Aorta (tissue), 5 donors: ENCODE data around the gene KLHL9. TPM values are rescaled to one million over a fixed set of nuclear protein-coding genes. Genes with fewer than 3 reads are reported as not detected.
A peak's percentile ranks its signal among the peaks of the same experiment; 100 is the strongest.

Source experiments
- ATAC-seq: fragments of 200-7000 bp; cut with Tn5 transposase; one replicate; pipeline ENCODE4 v1.9.1; 2022; ENCODE audit warnings: moderate library complexity; ENCODE audit not compliant: low FRiP score
- DNase-seq, 2 donors: peaks; one replicate each; pipeline ENCODE4 v3.0.0-alpha.2; 2020
- H3K27ac ChIP-seq, 2 donors: one replicate each; pipeline ENCODE4 v1.5.1; 2013; ENCODE audit warnings: low read length in 2 of 2, mild to moderate bottlenecking in 2 of 2, moderate library complexity in 2 of 2, control low read depth in 1 of 2, inconsistent platforms in 1 of 2, low read depth in 1 of 2
- H3K27me3 ChIP-seq, 2 donors: one replicate each; pipeline ENCODE4 v1.6.1; 2013; ENCODE audit warnings: control low read depth in 1 of 2, low read length in 1 of 2, mild to moderate bottlenecking in 1 of 2, moderate library complexity in 1 of 2; ENCODE audit not compliant: insufficient read depth in 2 of 2, control insufficient read depth in 1 of 2
- H3K36me3 ChIP-seq, 2 donors: one replicate each; pipeline ENCODE4 v1.6.1; 2013; ENCODE audit warnings: control low read depth in 1 of 2, low read length in 1 of 2, mild to moderate bottlenecking in 1 of 2; ENCODE audit not compliant: insufficient read depth in 2 of 2, control insufficient read depth in 1 of 2
- H3K4me1 ChIP-seq, 2 donors: one replicate each; pipeline ENCODE4 v1.6.1; 2013; ENCODE audit warnings: low read length in 2 of 2, control low read depth in 1 of 2, mild to moderate bottlenecking in 1 of 2, moderate library complexity in 1 of 2; ENCODE audit not compliant: insufficient read depth in 2 of 2, control insufficient read depth in 1 of 2
- H3K4me3 ChIP-seq, 2 donors: one replicate each; pipeline ENCODE4 v1.5.1; 2013; ENCODE audit warnings: low read length in 2 of 2, control low read depth in 1 of 2, mild to moderate bottlenecking in 1 of 2
- H3K9me3 ChIP-seq: one replicate; pipeline ENCODE4 v1.6.1; 2013; ENCODE audit warnings: mild to moderate bottlenecking, low read length; ENCODE audit not compliant: control insufficient read depth
- WGBS, 2 donors: extraction: QIAGEN DNeasy Blood & Tissue Kit; methylation state at CpG; one replicate each; pipeline ENCODE4 v1.1.7; 2013; 5-methylcytosine and 5-hydroxymethylcytosine counted together
- intact Hi-C, 2 donors: fragments of 100-400 bp; cut with DNase I; formaldehyde crosslinking; loops; one replicate each; pipeline versions ENCODE4 v1.14.2 to v1.15.0; 2022
- polyA plus RNA-seq, 2 donors: library from polyadenylated mRNA; stranded (reverse); fragments of 200-250 nt; gene quantifications; one replicate each; pipeline ENCODE4 v1.2.3, GENCODE V29; 2013
- total RNA-seq, 2 donors: library from RNA; stranded (reverse); fragmentation: NEBNext Ultra II Directional; extraction: Animal tissue kit (Norgen Biotek cat#: 25700); gene quantifications; one replicate each; pipeline ENCODE4 v1.2.1, GENCODE V29; 2021
- donor health status: healthy with polysubstance abuse.
- donor health status: Bipolar disorder and iron deficiency.
- donor health status: DM: no; HTN: no; CAD: no.
- donor health status: DM: no; HTN: no; CAD: no.
- donor health status: DM: yes; HTN: yes; CAD: no.

KLHL9 gene
- total and polyA plus RNA-seq, 4 donors, result 7.3 to 24.1 (median 16.4) TPM

GRCh38 chr9:21305213-21305612 lies 30.0 kb downstream of the KLHL9 start, which contains the start of gene IFNA5:
Gene IFNA5 (minus strand): TSS chr9:21305313. CDS start chr9:21305256, 57 bp downstream.
- Histone ChIP-seq H3K9me3 (peaks cover 2% of the 10 kb centered on the region), H3K4me3 (no peak within 1 kb of the TSS), H3K4me1 (no peaks in the 10 kb centered on the region), H3K27ac (no peak within 1 kb of the TSS), H3K27me3 (no peaks in the 10 kb centered on the region), H3K36me3 (no peaks in the 10 kb centered on the region)
- ATAC-seq (no peak), DNase-seq (no peak)
- intact Hi-C loops, result no loop called here
- WGBS, 2 donors, result 84 to 89% methylated on average over 2 of the region's 2 CpGs

GRCh38 chr9:21295992-21296391 lies 39.2 kb downstream of the KLHL9 start:
- Histone ChIP-seq H3K4me1 (peaks cover 0 to 1% of the 10 kb centered on the region in 2 donors), H3K27me3 (no peaks in the 10 kb centered on the region), H3K27ac (no peak overlapping the region), H3K4me3 (no peak overlapping the region), H3K36me3 (no peaks in the 10 kb centered on the region), H3K9me3 (peaks cover 1% of the 10 kb centered on the region)
- 88 to 89% methylated on average over 1 of the region's 1 CpG for WGBS, 2 donors
- DNase-seq (peak in 1 of 2 donors; percentile 29), ATAC-seq (no peak)
- intact Hi-C loops, result no loop called here

GRCh38 chr9:21294904-21295538 lies 40.2 kb downstream of the KLHL9 start:
- H3K27me3 ChIP-seq, result no peaks in the 10 kb centered on the region
- H3K4me3 ChIP-seq, result no peak overlapping the region
- H3K36me3 ChIP-seq, result no peaks in the 10 kb centered on the region
- H3K27ac ChIP-seq, result no peak overlapping the region
- peaks cover 0 to 1% of the 10 kb centered on the region in 2 donors for H3K4me1 ChIP-seq
- DNase-seq (no peak), ATAC-seq (no peak)
- peaks cover 1% of the 10 kb centered on the region for H3K9me3 ChIP-seq
- intact Hi-C loops, result no loop called here
- 36 to 47% methylated on average over 6 of the region's 6 CpGs for WGBS, 2 donors

GRCh38 chr9:21294364-21294774 lies 40.8 kb downstream of the KLHL9 start:
- peaks cover 1% of the 10 kb centered on the region for H3K9me3 ChIP-seq
- no peaks in the 10 kb centered on the region for H3K36me3 ChIP-seq
- no peak overlapping the region for H3K27ac ChIP-seq
- H3K27me3 ChIP-seq, result peaks cover 0 to 1% of the 10 kb centered on the region in 2 donors
- DNase-seq (no peak), ATAC-seq (no peak)
- no peak overlapping the region for H3K4me3 ChIP-seq
- H3K4me1 ChIP-seq, result peaks cover 0 to 1% of the 10 kb centered on the region in 2 donors
- intact Hi-C loops, result no loop called here
- WGBS, 2 donors, result 64 to 73% methylated on average over 1 of the region's 1 CpG

- H3K9me3 ChIP-seq, result peaks cover 1% of the 10 kb centered on the region
- H3K36me3 ChIP-seq, result no peaks in the 10 kb centered on the region
- H3K4me1 ChIP-seq, result peaks cover 0 to 1% of the 10 kb centered on the region in 2 donors
- no peak overlapping the region for H3K27ac ChIP-seq
- ATAC-seq (no peak), DNase-seq (no peak)
- H3K4me3 ChIP-seq, result no peak overlapping the region
- peaks cover 0 to 1% of the 10 kb centered on the region in 2 donors for H3K27me3 ChIP-seq
- WGBS, 2 donors, result 36 to 42% methylated on average over 2 of the region's 2 CpGs
- intact Hi-C loops, result no loop called here
These were observed 45.4 kb downstream of the KLHL9 start for GRCh38 chr9:21289848-21290247.

- Histone ChIP-seq H3K27ac (no peak overlapping the region), H3K4me1 (no peaks in the 10 kb centered on the region), H3K36me3 (no peaks in the 10 kb centered on the region), H3K9me3 (no peaks in the 10 kb centered on the region), H3K4me3 (no peak overlapping the region), H3K27me3 (peaks cover 0 to 1% of the 10 kb centered on the region in 2 donors)
- WGBS, 2 donors, result 62 to 69% methylated on average over 3 of the region's 3 CpGs
- no peak for ATAC-seq
- intact Hi-C loops, result no loop called here
- no peak for DNase-seq
These were observed 47.9 kb downstream of the KLHL9 start for GRCh38 chr9:21287280-21287679.

GRCh38 chr9:21286659-21287058 lies 48.5 kb downstream of the KLHL9 start:
- 76 to 78% methylated on average over 5 of the region's 5 CpGs for whole genome bisulfite sequencing, 2 donors
- no peak for ATAC-seq
- peaks cover 0 to 1% of the 10 kb centered on the region in 2 donors for H3K27me3 ChIP-seq
- no peaks in the 10 kb centered on the region for H3K4me1 ChIP-seq
- H3K9me3 ChIP-seq, result no peaks in the 10 kb centered on the region
- H3K36me3 ChIP-seq, result no peaks in the 10 kb centered on the region
- intact Hi-C loops, result no loop called here
- H3K27ac ChIP-seq, result no peak overlapping the region
- no peak for DNase-seq
- no peak overlapping the region for H3K4me3 ChIP-seq

DNA sequence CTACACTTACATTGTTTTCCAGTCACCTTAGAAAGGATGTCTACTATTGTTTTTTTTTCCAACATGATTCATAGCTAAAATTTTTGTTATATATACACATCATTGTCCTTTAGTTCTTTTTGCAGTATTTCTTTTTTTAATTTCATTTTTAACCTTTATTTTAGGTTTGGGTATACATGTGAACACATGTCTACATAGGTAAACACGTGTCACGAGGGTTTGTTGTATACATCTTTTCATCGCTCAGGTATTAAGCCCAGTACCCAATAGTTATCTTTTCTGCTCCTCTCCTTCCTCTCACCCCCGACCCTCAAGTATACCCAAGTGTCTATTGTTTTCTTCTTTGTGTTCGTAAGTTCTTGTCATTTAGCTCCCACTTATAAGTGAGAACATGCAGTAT lies 49.1 kb downstream of the KLHL9 start:
- DNase-seq, result no peak
- Histone ChIP-seq H3K27me3 (peaks cover 0 to 1% of the 10 kb centered on the region in 2 donors), H3K4me3 (no peak overlapping the region), H3K27ac (no peak overlapping the region), H3K4me1 (no peaks in the 10 kb centered on the region), H3K36me3 (no peaks in the 10 kb centered on the region), H3K9me3 (no peaks in the 10 kb centered on the region)
- WGBS, 2 donors, result 85% methylated on average over 5 of the region's 5 CpGs
- intact Hi-C loops, result no loop called here
- ATAC-seq, result no peak

DNA sequence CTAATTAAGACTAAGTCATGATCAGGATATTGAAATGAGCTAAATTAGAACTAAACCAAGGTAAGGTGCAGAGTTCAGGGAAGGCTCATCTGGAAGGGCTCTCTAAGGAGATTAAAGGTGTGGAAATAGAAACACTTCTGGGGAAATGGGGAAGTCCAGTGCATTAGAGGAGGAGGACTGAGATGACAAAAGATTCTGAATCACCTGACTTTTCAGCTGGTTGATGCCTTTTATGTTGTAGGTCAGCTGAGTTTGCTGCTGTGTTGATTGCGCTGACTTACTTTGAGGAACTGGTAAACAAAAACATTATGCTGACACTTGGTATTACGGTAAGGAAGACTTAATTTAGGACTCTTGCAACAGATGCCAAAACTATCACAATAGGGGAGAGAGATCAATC lies 53.9 kb downstream of the KLHL9 start:
- peaks cover 3% of the 10 kb centered on the region for H3K9me3 ChIP-seq
- no peak for ATAC-seq

More for the DNA sequence above, 53.9 kb downstream of the KLHL9 start:
- no peak for DNase-seq
- intact Hi-C loops, result no loop called here
- no peaks in the 10 kb centered on the region for H3K36me3 ChIP-seq
- no peaks in the 10 kb centered on the region for H3K27me3 ChIP-seq
- no peak overlapping the region for H3K4me3 ChIP-seq
- WGBS, 2 donors, result 75 to 83% methylated on average over 2 of the region's 2 CpGs
- no peaks in the 10 kb centered on the region for H3K4me1 ChIP-seq
- no peak overlapping the region for H3K27ac ChIP-seq
